K562 (cell line): ENCODE results near the gene BCAS1. TPM values are rescaled to one million over a fixed set of nuclear protein-coding genes. Genes with fewer than 3 reads are reported as not detected.

Experiments
- ATAC-seq: fragments of 200-7000 bp; cut with Tn5 transposase; 3 replicates; pipeline ENCODE4 v1.9.1; 2020; ENCODE audit warnings: moderate library complexity
- BruUV-seq: library from RNA; stranded (reverse); fragments of 400-500 nt; replicated peaks from 2 replicates; lab custom pipeline; 2021; lab: Mats Ljungman, UMichigan
- CTCF ChIA-PET: fragments of 300-600 bp; formaldehyde crosslinking; extraction: SDS; loops from one replicate; lab custom pipeline; 2021; ENCODE audit warnings: low intra/inter-chr PET ratio; lab: Yijun Ruan, JAX
- POLR2A ChIA-PET: fragments of 300-600, 350-650 bp; sonication (Branson Sonifier 250); formaldehyde crosslinking; extraction: SDS; loops from one replicate; lab custom pipeline; 2021; ENCODE audit warnings: antibody characterized with exemption, inconsistent platforms; lab: Yijun Ruan, JAX
- DNase-seq, 4 experiments: peaks; one replicate each; pipeline versions ENCODE4 v3.0.0 to v3.0.0-alpha.2; 2011 to 2018; ENCODE audit warnings: low spot score in 3 of 4, mixed read lengths in 3 of 4; ENCODE audit errors: extremely low read depth in 1 of 4
- FAIRE-seq: peaks from 2 replicates; lab custom pipeline; 2011; peaks lifted over from hg19 to GRCh38; lab: Jason Lieb, UNC
- H2AFZ ChIP-seq: 2 replicates; pipeline ENCODE4 v1.6.0; 2011; ENCODE audit warnings: low read depth, low read length, control low read depth, inconsistent platforms
- H3K27ac ChIP-seq: fragments of 200-600 bp; 3 replicates; pipeline ENCODE4 v1.8.0; 2011; ENCODE audit warnings: low read depth, mild to moderate bottlenecking, control low read depth, inconsistent platforms, low read length, moderate library complexity, mixed read lengths; ENCODE audit errors: extremely low read depth
- H3K27me3 ChIP-seq, 2 experiments: fragments of 300-600 bp in 1 of 2; 2 replicates in 1 of 2; 3 replicates in 1 of 2; pipeline versions ENCODE4 v1.6.0 to v1.8.0; 2011; ENCODE audit warnings: inconsistent platforms in 2 of 2, low read length in 2 of 2, mild to moderate bottlenecking in 1 of 2, mixed read lengths in 1 of 2, moderate library complexity in 1 of 2; ENCODE audit not compliant: control insufficient read depth in 2 of 2, insufficient read depth in 2 of 2
- H3K36me3 ChIP-seq: fragments of 300-600 bp; 3 replicates; pipeline ENCODE4 v1.8.0; 2011; ENCODE audit warnings: mild to moderate bottlenecking, low read length, inconsistent platforms; ENCODE audit not compliant: control insufficient read depth, insufficient read depth
- H3K4me1 ChIP-seq, 2 experiments: fragments of 200-600 bp in 1 of 2; replicated peaks in 1 of 2; 2 replicates in 1 of 2; 3 replicates in 1 of 2; pipeline versions ENCODE4 v1.5.1 to v1.8.0; 2011; ENCODE audit warnings: inconsistent platforms in 2 of 2, low read length in 2 of 2, mild to moderate bottlenecking in 1 of 2, mixed read lengths in 1 of 2, moderate library complexity in 1 of 2; ENCODE audit not compliant: control insufficient read depth in 2 of 2, insufficient read depth in 2 of 2
- H3K4me2 ChIP-seq: 2 replicates; pipeline ENCODE4 v1.6.1; 2011; ENCODE audit warnings: low read length, control low read depth, inconsistent platforms, mixed read lengths; ENCODE audit not compliant: insufficient read depth
- H3K4me3 ChIP-seq: fragments of 200-600 bp; sonication (generic), shearing (Covaris generic); 2 replicates; pipeline ENCODE4 v1.5.1; 2016; ENCODE audit warnings: control low read depth, inconsistent platforms
- H3K79me2 ChIP-seq: fragments of 200-600 bp; 3 replicates; pipeline ENCODE4 v1.8.0; 2011; ENCODE audit warnings: low read length, inconsistent platforms; ENCODE audit not compliant: control insufficient read depth, insufficient read depth
- H3K9ac ChIP-seq, 2 experiments: 2 replicates each; pipeline versions ENCODE4 v1.6.0 to v1.6.1; 2011; ENCODE audit warnings: low read depth in 2 of 2, low read length in 2 of 2, control low read depth in 1 of 2, inconsistent platforms in 1 of 2, mild to moderate bottlenecking in 1 of 2, mixed read lengths in 1 of 2; ENCODE audit not compliant: insufficient read depth in 1 of 2
- H3K9me1 ChIP-seq: one replicate; pipeline ENCODE4 v1.6.0; 2011; ENCODE audit warnings: inconsistent platforms, mild to moderate bottlenecking, low read length, moderate library complexity; ENCODE audit not compliant: control insufficient read depth, insufficient read depth
- H3K9me3 ChIP-seq: replicated peaks from 2 replicates; pipeline ENCODE4 v1.5.1; 2011; ENCODE audit warnings: low read depth, low read length, inconsistent platforms; ENCODE audit not compliant: control insufficient read depth, insufficient read depth
- H4K20me1 ChIP-seq: replicated peaks from 2 replicates; pipeline ENCODE4 v1.6.1; 2011; ENCODE audit warnings: low read length, inconsistent platforms, mixed read lengths; ENCODE audit not compliant: control insufficient read depth, insufficient read depth
- CHD2 ChIP-seq: IDR thresholded peaks from 2 replicates; pipeline ENCODE4 v1.6.1; 2011; ENCODE audit warnings: low read depth, low read length
- IRF2 ChIP-seq: sonication (generic); formaldehyde crosslinking; IDR thresholded peaks from 2 replicates; pipeline ENCODE4 v1.8.1; 2022; ENCODE audit warnings: mild to moderate bottlenecking, missing genetic modification reagents
- KDM4B ChIP-seq, 2 experiments: fragments of 450-650 bp in 1 of 2; sonication (generic) in 1 of 2; IDR thresholded peaks; 2 replicates each; pipeline ENCODE4 v1.6.1; 2016 to 2017; ENCODE audit warnings: borderline replicate concordance in 2 of 2, antibody characterized with exemption in 1 of 2, low read depth in 1 of 2, mild to moderate bottlenecking in 1 of 2
- ZC3H4 ChIP-seq: sonication (generic); formaldehyde crosslinking; IDR thresholded peaks from 2 replicates; pipeline ENCODE4 v1.9.0; 2021; ENCODE audit warnings: missing genetic modification reagents, borderline replicate concordance
- WGBS: fragments of 100-300 bp; shearing (Covaris generic); methylation state at CpG from one replicate; pipeline ENCODE4 v1.1.6; 2016; ENCODE audit warnings: low coverage, mixed read lengths; ENCODE audit not compliant: insufficient coverage; ENCODE audit errors: missing lambda C conversion rate; 5-methylcytosine and 5-hydroxymethylcytosine counted together
- in situ Hi-C: fragments of 300-500 bp; cut with MboI; formaldehyde crosslinking; loops from 4 replicates; pipeline ENCODE4 v1.15.0; 2018; ENCODE audit warnings: inconsistent platforms, mixed read lengths
- intact Hi-C: fragments of 100-400 bp; cut with micrococcal nuclease; formaldehyde crosslinking; loops from 2 replicates; pipeline ENCODE4 v1.14.2; 2022
- polyA plus RNA-seq, 8 experiments: library from polyadenylated mRNA; depleted of rRNA in 4 of 8; stranded (reverse) in 5 of 8; unstranded in 3 of 8; fragments of >200 nt; fragmentation: Nextera tagmentation in 2 of 8; fragmentation: Illumina TruSeq in 1 of 8; extraction: Ambion mirVana in 2 of 8; extraction: Trizol in 1 of 8; gene quantifications; 2 replicates each; pipeline versions ENCODE4 v1.2.1 to v1.2.3, GENCODE V29; 2011 to 2014; ENCODE audit warnings: inconsistent platforms in 1 of 8, missing spikeins in 1 of 8
- total RNA-seq, 7 experiments: library from RNA; depleted of rRNA in 6 of 7; stranded (reverse); fragments of >200 nt in 6 of 7; fragmentation: Illumina TruSeq in 2 of 7; extraction: Trizol in 2 of 7; gene quantifications; 2 replicates each; pipeline versions ENCODE4 v1.2.1 to v1.2.3, GENCODE V29; 2011 to 2021; ENCODE audit warnings: low replicate concordance in 1 of 7
- TF ChIP-seq, protein P1 (sequence below): sonication (generic); formaldehyde crosslinking; IDR thresholded peaks from 2 replicates; pipeline ENCODE4 v1.8.1; 2023; ENCODE audit warnings: missing genetic modification reagents, mild to moderate bottlenecking, borderline replicate concordance
- TF ChIP-seq, protein P2 (sequence below), 3 experiments: fragments of 200-800 bp in 1 of 3; fragments of 250-450 bp in 1 of 3; fragments of 450-650 bp in 1 of 3; sonication (Bioruptor Pico) in 1 of 3; sonication (Bioruptor generic) in 1 of 3; formaldehyde crosslinking in 1 of 3; IDR thresholded peaks; 2 replicates each; pipeline versions ENCODE4 v1.6.1 to v1.8.0; 2016 to 2022; ENCODE audit warnings: mild to moderate bottlenecking in 2 of 3, missing genetic modification characterization in 2 of 3, missing compliant biosample characterization in 1 of 3, moderate library complexity in 1 of 3
- TF ChIP-seq, protein P3 (sequence below), 2 experiments: fragments of 450-650 bp in 1 of 2; sonication (generic) in 1 of 2; formaldehyde crosslinking in 1 of 2; IDR thresholded peaks in 1 of 2; conservative IDR thresholded peaks in 1 of 2; 2 replicates each; pipeline versions ENCODE4 v1.6.1 to v1.8.1; 2016 to 2023; ENCODE audit warnings: mild to moderate bottlenecking in 2 of 2, moderate library complexity in 2 of 2, inconsistent platforms in 1 of 2, missing genetic modification reagents in 1 of 2

BCAS1 gene
- total and polyA plus RNA-seq, 9 of the 15 experiments (the other 6 are each of a cell fraction or from before 2014, with no cell fraction given), result 0.18 to 2.3 (median 0.93) TPM

- TF ChIP-seq ZC3H4 (no peak), IRF2 (no peak)
Measured at GRCh38 chr20:53982624-53983023, 87.8 kb downstream of the BCAS1 start (continued).

GRCh38 chr20:53981752-53982437 is 88.5 kb downstream of the BCAS1 start:
- FAIRE-seq (no peak), DNase-seq (no peak), ATAC-seq (no peak)
- no peaks in the 10 kb centered on the region for H4K20me1 ChIP-seq
- H3K4me3 ChIP-seq, result no peak overlapping the region
- H3K9me3 ChIP-seq, result no peaks in the 10 kb centered on the region
- no peaks in the 10 kb centered on the region for H3K4me1 ChIP-seq
- WGBS, result 0% methylated on average over 4 of the region's 4 CpGs
- no peak overlapping the region for H3K4me2 ChIP-seq
- POLR2A ChIA-PET, result no interaction called here
- no TSS peak for BruUV-seq
- H3K79me2 ChIP-seq, result no peaks in the 10 kb centered on the region
- no peak overlapping the region for H2AFZ ChIP-seq
- intact Hi-C loops, result no loop called here
- CTCF ChIA-PET, result no interaction called here
- in situ Hi-C loops, result no loop called here
- no peak overlapping the region for H3K27ac ChIP-seq
- TF ChIP-seq KDM4B (IDR thresholded peaks at IDR 0.05; ENCODE audit: borderline replicate concordance in 2 of 2, low read depth in 1 of 2) (no peak), CHD2 (no peak)
- TF ChIP-seq, protein P1, sequence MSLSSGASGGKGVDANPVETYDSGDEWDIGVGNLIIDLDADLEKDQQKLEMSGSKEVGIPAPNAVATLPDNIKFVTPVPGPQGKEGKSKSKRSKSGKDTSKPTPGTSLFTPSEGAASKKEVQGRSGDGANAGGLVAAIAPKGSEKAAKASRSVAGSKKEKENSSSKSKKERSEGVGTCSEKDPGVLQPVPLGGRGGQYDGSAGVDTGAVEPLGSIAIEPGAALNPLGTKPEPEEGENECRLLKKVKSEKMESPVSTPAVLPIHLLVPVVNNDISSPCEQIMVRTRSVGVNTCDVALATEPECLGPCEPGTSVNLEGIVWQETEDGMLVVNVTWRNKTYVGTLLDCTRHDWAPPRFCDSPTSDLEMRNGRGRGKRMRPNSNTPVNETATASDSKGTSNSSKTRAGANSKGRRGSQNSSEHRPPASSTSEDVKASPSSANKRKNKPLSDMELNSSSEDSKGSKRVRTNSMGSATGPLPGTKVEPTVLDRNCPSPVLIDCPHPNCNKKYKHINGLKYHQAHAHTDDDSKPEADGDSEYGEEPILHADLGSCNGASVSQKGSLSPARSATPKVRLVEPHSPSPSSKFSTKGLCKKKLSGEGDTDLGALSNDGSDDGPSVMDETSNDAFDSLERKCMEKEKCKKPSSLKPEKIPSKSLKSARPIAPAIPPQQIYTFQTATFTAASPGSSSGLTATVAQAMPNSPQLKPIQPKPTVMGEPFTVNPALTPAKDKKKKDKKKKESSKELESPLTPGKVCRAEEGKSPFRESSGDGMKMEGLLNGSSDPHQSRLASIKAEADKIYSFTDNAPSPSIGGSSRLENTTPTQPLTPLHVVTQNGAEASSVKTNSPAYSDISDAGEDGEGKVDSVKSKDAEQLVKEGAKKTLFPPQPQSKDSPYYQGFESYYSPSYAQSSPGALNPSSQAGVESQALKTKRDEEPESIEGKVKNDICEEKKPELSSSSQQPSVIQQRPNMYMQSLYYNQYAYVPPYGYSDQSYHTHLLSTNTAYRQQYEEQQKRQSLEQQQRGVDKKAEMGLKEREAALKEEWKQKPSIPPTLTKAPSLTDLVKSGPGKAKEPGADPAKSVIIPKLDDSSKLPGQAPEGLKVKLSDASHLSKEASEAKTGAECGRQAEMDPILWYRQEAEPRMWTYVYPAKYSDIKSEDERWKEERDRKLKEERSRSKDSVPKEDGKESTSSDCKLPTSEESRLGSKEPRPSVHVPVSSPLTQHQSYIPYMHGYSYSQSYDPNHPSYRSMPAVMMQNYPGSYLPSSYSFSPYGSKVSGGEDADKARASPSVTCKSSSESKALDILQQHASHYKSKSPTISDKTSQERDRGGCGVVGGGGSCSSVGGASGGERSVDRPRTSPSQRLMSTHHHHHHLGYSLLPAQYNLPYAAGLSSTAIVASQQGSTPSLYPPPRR (CRISPR knock-in tag), result no peak
- TF ChIP-seq, protein P2, sequence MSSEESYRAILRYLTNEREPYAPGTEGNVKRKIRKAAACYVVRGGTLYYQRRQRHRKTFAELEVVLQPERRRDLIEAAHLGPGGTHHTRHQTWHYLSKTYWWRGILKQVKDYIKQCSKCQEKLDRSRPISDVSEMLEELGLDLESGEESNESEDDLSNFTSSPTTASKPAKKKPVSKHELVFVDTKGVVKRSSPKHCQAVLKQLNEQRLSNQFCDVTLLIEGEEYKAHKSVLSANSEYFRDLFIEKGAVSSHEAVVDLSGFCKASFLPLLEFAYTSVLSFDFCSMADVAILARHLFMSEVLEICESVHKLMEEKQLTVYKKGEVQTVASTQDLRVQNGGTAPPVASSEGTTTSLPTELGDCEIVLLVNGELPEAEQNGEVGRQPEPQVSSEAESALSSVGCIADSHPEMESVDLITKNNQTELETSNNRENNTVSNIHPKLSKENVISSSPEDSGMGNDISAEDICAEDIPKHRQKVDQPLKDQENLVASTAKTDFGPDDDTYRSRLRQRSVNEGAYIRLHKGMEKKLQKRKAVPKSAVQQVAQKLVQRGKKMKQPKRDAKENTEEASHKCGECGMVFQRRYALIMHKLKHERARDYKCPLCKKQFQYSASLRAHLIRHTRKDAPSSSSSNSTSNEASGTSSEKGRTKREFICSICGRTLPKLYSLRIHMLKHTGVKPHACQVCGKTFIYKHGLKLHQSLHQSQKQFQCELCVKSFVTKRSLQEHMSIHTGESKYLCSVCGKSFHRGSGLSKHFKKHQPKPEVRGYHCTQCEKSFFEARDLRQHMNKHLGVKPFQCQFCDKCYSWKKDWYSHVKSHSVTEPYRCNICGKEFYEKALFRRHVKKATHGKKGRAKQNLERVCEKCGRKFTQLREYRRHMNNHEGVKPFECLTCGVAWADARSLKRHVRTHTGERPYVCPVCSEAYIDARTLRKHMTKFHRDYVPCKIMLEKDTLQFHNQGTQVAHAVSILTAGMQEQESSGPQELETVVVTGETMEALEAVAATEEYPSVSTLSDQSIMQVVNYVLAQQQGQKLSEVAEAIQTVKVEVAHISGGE (CRISPR knock-in tag; IDR thresholded peaks at IDR 0.05), result peak in 1 of 3 experiments; percentile 94; a peak in 2 of 6 replicates
- TF ChIP-seq, protein P3, sequence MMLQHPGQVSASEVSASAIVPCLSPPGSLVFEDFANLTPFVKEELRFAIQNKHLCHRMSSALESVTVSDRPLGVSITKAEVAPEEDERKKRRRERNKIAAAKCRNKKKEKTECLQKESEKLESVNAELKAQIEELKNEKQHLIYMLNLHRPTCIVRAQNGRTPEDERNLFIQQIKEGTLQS (IDR thresholded peaks at IDR 0.05), result peak; percentile 49
- TF ChIP-seq, protein P3 (CRISPR knock-in tag; conservative IDR thresholded peaks at IDR 0.05), result no peak
- TF ChIP-seq, all 486 proteins: peak for 2
- H3K9ac ChIP-seq, result no peak overlapping the region
- no peaks in the 10 kb centered on the region for H3K9me1 ChIP-seq
- no peaks in the 10 kb centered on the region for H3K36me3 ChIP-seq
- peaks cover 3 to 13% of the 10 kb centered on the region in 2 experiments; a peak in 3 of 5 replicates for H3K27me3 ChIP-seq
